GM12891 (cell line): ENCODE measurements around the gene ZNF593OS.

Experiments
- PAX5 ChIP-seq: IDR thresholded peaks from 2 replicates; pipeline ENCODE4 v1.6.1; 2011; ENCODE audit warnings: low read length, moderate library complexity, mild to moderate bottlenecking; ENCODE audit not compliant: insufficient read depth, severe bottlenecking
- POLR2A ChIP-seq: IDR thresholded peaks from 2 replicates; pipeline ENCODE4 v1.6.1; 2011; ENCODE audit warnings: low read depth, low read length, control low read depth
- POLR2AphosphoS5 ChIP-seq: IDR thresholded peaks from 2 replicates; pipeline ENCODE4 v1.6.1; 2011; ENCODE audit warnings: low read depth, low read length, control low read depth
- POU2F2 ChIP-seq: IDR thresholded peaks from 2 replicates; pipeline ENCODE4 v1.6.1; 2011; ENCODE audit warnings: low read depth, mild to moderate bottlenecking, control low read depth, low read length, moderate library complexity
- SPI1 ChIP-seq: IDR thresholded peaks from 2 replicates; pipeline ENCODE4 v1.6.1; 2011; ENCODE audit warnings: low read depth, low read length, control low read depth
- TAF1 ChIP-seq: IDR thresholded peaks from 2 replicates; pipeline ENCODE4 v1.6.1; 2011; ENCODE audit warnings: low read depth, low read length, control low read depth

DNA sequence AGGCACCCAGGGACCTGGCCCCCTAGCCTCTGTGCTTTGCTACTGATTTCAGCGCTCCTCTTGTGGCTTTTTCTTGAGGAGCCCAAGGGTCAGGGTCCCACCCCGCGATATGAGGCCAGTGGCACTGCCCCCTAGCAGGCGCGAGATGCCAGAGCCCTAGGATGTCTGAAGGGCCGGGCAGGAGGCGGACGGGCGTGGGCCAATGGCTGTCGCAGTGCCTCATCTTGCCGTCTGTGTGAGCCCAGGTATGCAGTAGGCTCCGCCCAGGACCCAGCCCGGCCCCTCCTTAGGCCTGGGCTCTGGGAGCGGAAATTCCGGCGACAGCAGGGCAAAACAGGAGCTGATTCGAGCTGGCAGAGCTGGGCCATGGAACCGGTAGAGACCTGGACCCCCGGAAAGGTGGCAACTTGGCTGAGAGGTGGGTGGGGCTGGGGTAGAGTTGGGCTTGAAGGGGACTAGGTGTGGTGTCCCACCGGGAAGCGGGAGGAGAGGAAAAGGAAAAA lies 5.6 kb upstream of the ZNF593OS start, which contains the start of gene CNKSR1:
- TF ChIP-seq POLR2A (no peak), TAF1 (no peak), SPI1 (no peak), PAX5 (no peak), POLR2AphosphoS5 (no peak), POU2F2 (no peak)
